ENCODE measurements around the gene MAP3K7CL. TPM values are rescaled to one million over a fixed set of nuclear protein-coding genes. Genes with fewer than 3 reads are reported as not detected.
"Not testable (repeated sequence)": the region's sequence is repeated elsewhere in the genome, so short reads cannot be mapped to it uniquely, and the experiment has no call there.

The MAP3K7CL gene
- total RNA-seq, 1 donor from 2014 or later = 6.9 TPM

GRCh38 chr21:29166323-29166722 is 35.9 kb downstream of the MAP3K7CL start:
- Histone ChIP-seq H3K27me3 (no peaks in the 10 kb centered on the region), H3K4me3 (no peak overlapping the region), H3K9me3 (no peaks in the 10 kb centered on the region), H3K36me3 (no peaks in the 10 kb centered on the region), H3K4me1 (peaks cover 13% of the 10 kb centered on the region), H3K27ac (no peak overlapping the region)
- intact Hi-C loops (cut with DNase I) = loop anchor here (10.0 kb wide), 1 partner anchor 208 kb away; no protein-coding TSS in a partner anchor
- no peak for DNase-seq (ENCODE audit: extremely low spot score in 2 of 2)
- TF ChIP-seq CTCF (IDR thresholded peaks at IDR 0.05) (no peak), POLR2AphosphoS5 (IDR thresholded peaks at IDR 0.05; ENCODE audit: insufficient read depth in 1 of 2, low read depth in 1 of 2) (no peak), POLR2A (IDR thresholded peaks at IDR 0.05) (no peak)

- H3K36me3 ChIP-seq = no peaks in the 10 kb centered on the region
- intact Hi-C loops (cut with DNase I) = loop anchor here (10.0 kb wide), 1 partner anchor 208 kb away; no protein-coding TSS in a partner anchor
- TF ChIP-seq POLR2A (IDR thresholded peaks at IDR 0.05) (no peak), CTCF (IDR thresholded peaks at IDR 0.05) (no peak), POLR2AphosphoS5 (IDR thresholded peaks at IDR 0.05; ENCODE audit: insufficient read depth in 1 of 2, low read depth in 1 of 2) (no peak)
- peaks cover 13% of the 10 kb centered on the region for H3K4me1 ChIP-seq
- H3K9me3 ChIP-seq = no peaks in the 10 kb centered on the region
- H3K27ac ChIP-seq = no peak overlapping the region
- no peak overlapping the region for H3K4me3 ChIP-seq
- DNase-seq (ENCODE audit: extremely low spot score in 2 of 2) = no peak
- H3K27me3 ChIP-seq = no peaks in the 10 kb centered on the region
Observed at GRCh38 chr21:29166853-29167252, 36.4 kb downstream of the MAP3K7CL start.

GRCh38 chr21:29167481-29167880 is 37.0 kb downstream of the MAP3K7CL start:
- H3K27ac ChIP-seq; H3K9me3 ChIP-seq; H3K4me3 ChIP-seq; H3K36me3 ChIP-seq; H3K27me3 ChIP-seq; DNase-seq (ENCODE audit: extremely low spot score in 2 of 2): not testable (repeated sequence)
- H3K4me1 ChIP-seq = peaks cover 13% of the 10 kb centered on the region
- intact Hi-C loops (cut with DNase I) = loop anchor here (10.0 kb wide), 1 partner anchor 207 kb away; no protein-coding TSS in a partner anchor

GRCh38 chr21:29168891-29169315 is 38.5 kb downstream of the MAP3K7CL start:
- Histone ChIP-seq H3K36me3 (no peaks in the 10 kb centered on the region), H3K4me1 (peaks cover 13% of the 10 kb centered on the region), H3K9me3 (no peaks in the 10 kb centered on the region), H3K27ac (no peak overlapping the region), H3K4me3 (no peak overlapping the region), H3K27me3 (no peaks in the 10 kb centered on the region)
- TF ChIP-seq POLR2AphosphoS5 (IDR thresholded peaks at IDR 0.05; ENCODE audit: insufficient read depth in 1 of 2, low read depth in 1 of 2) (peak in 1 of 2 donors; percentile 57), CTCF (IDR thresholded peaks at IDR 0.05) (no peak), POLR2A (IDR thresholded peaks at IDR 0.05) (no peak)
- no peak for DNase-seq (ENCODE audit: extremely low spot score in 2 of 2)
- intact Hi-C loops (cut with DNase I) = loop anchor here (10.0 kb wide), 1 partner anchor 206 kb away; no protein-coding TSS in a partner anchor

- TF ChIP-seq POLR2AphosphoS5 (IDR thresholded peaks at IDR 0.05; ENCODE audit: insufficient read depth in 1 of 2, low read depth in 1 of 2) = no peak
- no peak for TF ChIP-seq POLR2A (IDR thresholded peaks at IDR 0.05)
- no peak for TF ChIP-seq CTCF (IDR thresholded peaks at IDR 0.05)
- H3K4me1 ChIP-seq = peaks cover 13% of the 10 kb centered on the region
- no peak overlapping the region for H3K4me3 ChIP-seq
- no peaks in the 10 kb centered on the region for H3K27me3 ChIP-seq
- H3K36me3 ChIP-seq = no peaks in the 10 kb centered on the region
- intact Hi-C loops (cut with DNase I) = no loop called here
- no peaks in the 10 kb centered on the region for H3K9me3 ChIP-seq
- H3K27ac ChIP-seq = no peak overlapping the region
- no peak for DNase-seq (ENCODE audit: extremely low spot score in 2 of 2)
Observed at GRCh38 chr21:29170944-29171343, 40.5 kb downstream of the MAP3K7CL start.

All from vagina (tissue), 2 donors.